Activated gamma-delta T cell treated with anti-CD3 and anti-CD28 coated beads, Interleukin-2, amount 50 U/mL, for 16 hours (primary cell): ENCODE data around the gene DCAKD.

Source experiments
- DNase-seq: peaks from one replicate; pipeline ENCODE4 v3.0.0-alpha.2; 2020; ENCODE audit warnings: low read depth

Gene DCAKD

GRCh38 chr17:45001310-45001709, 50.1 kb downstream of the DCAKD start:
- no peak for DNase-seq

DNA sequence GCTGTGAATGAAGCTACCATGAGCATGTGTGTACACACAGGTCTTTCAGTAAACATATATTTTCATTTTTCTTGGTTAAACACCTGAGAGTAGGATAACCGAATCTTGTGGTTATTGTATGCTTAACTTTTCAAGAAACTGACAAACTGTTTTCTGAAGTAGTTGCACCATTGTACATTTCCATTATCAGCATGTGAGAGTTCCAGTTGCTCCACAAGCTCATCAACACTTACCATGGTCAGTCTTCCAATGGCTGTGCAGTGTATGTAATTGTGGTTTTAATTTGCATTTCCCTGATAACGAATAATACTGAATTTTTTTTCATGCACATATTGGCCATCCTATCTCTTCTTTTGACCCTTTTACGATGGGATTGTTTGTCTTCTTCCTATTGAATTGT, 52.0 kb downstream of the DCAKD start:
- no peak for DNase-seq

DNA sequence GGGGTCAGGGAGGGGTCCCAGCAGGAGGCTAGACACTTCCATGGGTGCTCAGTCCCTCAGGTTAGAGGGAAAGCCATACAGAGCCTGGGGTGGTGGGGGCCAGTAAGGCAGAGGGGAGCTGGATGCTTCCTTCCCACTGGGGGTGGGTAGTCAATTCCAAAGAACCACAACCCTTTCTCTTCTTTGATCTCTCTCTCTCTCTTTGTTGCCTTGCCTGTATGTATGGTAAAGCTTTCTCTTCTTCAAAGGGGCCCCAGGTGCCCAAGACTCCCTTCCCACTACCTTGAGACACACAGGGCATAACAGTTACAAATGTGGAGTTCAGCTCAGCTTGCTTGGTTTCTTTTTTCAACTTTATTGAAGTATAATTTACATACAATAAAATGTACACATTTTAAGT, 52.8 kb downstream of the DCAKD start:
- DNase-seq, result no peak

- DNase-seq, result no peak
Measured at GRCh38 chr17:44997733-44998520, 53.5 kb downstream of the DCAKD start.

GRCh38 chr17:44996304-44996703, 55.1 kb downstream of the DCAKD start:
- DNase-seq, result no peak

DNA sequence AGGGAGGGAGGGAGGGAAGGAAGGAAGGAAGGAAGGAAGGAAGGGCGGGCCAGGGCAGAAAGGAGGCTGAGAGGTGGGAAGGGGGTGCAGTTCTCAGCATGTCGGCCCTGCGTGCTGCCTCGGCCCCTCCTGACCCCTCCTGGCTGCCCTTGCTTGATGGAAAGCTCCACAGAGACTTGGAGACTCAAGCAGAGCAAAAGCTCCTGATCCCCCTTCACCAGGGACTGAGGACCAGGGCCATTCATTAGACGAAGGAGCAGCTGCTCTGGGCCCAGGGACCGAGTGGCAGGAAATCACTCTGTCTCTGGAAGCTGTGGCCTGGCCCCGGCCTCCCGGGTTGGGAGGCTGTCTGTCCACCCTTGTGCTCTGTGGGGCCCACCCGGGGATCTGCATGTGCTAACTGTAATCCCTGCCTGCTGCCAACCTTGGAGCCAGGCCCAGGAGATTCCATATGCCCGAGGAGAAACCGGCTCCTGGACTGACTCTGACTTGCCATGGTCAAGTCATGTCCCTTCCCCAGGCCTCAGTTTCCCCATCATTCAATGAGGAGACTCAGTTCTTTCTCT, 55.9 kb downstream of the DCAKD start:
- DNase-seq, result no peak

DNA sequence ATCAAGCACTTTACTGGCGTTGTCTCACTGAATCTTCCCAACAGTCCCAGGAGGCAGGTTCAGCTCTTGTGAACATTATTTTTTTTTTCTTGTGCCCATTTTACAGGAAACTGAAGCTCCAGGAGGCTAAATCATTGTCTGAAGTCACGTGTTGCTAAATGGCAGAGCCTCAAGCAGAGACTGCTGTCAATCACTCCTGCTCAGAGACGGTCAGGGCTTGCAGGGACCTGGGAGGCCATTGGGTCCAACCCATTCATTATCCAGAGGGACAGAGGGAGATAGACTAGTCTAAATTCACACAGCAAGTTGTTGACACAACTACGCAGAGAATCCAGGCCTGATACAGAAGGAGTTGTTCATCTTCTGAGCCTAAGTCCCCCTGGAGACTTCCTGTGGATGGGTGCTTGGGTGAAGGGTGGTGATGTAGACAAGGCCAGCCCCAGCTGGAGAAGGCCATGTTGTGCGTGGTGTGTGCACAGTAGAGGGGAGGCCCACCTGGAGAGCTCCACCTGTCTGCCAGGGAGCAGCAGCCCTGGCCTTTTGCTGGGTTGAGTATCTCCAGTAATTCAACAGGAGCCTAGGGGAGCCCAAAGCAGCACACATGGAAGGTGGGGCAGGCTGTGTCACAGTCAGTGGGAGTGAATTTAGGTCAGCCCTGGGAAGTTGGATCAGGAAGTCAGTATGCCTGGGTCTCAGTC, 59.0 kb downstream of the DCAKD start:
- DNase-seq, result no peak

GRCh38 chr17:44990994-44991393, 60.4 kb downstream of the DCAKD start:
- DNase-seq, result no peak

- no peak for DNase-seq
Measured at GRCh38 chr17:44989552-44990138, 61.8 kb downstream of the DCAKD start.

DNA sequence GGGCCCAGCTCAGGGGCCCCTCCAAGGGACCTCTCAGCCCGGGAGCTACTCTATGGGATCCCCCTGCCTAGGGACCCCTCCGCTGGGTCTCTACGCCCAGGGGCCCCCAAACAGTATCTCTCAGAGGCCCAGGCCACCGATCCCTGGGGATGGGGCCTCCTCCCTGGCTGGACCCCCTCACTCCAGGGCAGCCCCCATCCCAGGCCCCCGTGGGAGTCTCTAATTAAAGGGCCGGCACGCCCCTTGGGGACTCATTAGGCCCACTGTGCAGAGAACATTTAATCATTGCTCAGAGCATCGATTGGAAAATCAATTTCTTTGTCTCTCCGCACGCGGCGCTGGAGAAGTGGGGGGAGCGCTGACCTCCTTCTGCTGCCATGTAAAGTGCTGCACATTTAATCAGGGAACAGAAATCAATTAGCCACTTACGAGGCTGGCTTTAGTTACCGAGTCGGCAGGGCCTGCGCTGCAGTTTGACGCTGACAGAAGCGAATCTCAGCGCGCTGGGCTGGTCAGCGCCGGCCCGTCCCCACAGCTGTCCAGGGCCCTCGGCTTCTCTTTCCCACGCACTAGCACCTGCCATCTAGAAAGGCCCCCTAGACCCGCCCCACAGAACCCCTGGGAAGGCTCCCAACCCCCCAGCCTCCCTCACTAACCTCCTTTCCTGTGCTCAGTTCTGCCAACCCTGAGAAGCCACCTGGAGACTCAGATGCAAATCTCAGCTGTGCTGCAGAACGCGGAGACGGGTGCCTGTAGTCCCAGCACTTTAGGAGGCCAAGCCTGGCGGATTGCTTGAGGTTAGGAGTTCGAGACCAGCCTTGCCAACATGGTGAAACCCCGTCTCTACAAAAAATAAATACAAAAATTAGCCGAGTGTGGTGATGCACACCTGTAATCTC, 63.1 kb downstream of the DCAKD start:
- no peak for DNase-seq

DNA sequence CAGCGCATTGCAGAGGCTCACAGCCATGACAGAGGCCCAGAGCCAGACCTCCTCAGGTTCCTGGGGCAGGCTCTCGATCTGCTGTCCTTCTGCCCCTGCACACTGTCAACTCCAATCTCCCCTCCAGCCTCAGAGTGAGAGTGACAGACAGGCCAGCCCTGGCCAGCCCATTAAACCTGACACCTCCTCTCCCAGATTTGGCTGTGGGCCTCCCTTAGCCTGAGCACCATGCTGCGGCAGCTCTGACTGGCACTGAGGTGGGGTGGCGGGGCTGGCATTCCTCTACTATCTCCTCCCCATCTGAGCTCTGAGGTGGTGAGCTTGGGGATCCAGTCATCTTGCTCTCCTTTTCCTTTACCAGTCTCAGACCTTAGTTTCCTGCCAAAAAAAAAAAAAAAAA, 67.9 kb downstream of the DCAKD start:
- no peak for DNase-seq

- no peak for DNase-seq
Measured at GRCh38 chr17:44982113-44982702, 69.2 kb downstream of the DCAKD start.

DNA sequence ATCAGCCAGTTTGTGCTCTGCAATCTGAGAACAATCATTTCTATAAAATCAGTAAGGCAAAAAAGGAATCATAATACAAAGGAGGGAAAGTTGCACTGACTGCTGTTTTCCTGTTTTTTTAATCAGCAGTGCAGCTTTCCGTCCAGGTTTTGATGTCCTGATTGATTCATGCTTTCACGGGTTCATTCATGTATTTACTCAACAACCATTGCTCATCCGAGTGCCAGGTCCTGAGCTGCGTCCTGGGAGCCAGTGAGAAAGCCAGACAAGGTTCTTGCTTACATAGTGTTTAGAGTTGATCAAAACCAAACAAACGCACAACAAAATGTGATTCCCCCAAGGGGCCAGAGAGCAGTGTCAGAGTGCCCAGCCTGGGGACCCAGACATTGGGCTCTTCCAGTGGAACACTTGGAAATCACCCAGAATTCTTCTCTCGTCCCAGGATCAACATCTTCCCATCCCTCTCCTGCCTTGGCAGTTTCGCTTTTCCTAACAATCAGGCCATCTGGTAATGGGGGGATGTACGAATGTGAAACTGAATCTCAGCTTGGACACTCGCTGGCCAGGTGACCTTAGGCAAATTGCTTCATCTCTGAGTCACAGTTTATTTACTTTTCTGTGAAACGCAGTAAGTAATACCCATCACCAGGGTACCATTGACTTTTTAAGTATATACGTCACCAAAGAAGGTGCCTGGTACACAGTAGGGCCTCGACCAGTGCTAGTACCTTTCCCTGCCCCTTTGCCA, 70.0 kb downstream of the DCAKD start:
- DNase-seq, result no peak

DNA sequence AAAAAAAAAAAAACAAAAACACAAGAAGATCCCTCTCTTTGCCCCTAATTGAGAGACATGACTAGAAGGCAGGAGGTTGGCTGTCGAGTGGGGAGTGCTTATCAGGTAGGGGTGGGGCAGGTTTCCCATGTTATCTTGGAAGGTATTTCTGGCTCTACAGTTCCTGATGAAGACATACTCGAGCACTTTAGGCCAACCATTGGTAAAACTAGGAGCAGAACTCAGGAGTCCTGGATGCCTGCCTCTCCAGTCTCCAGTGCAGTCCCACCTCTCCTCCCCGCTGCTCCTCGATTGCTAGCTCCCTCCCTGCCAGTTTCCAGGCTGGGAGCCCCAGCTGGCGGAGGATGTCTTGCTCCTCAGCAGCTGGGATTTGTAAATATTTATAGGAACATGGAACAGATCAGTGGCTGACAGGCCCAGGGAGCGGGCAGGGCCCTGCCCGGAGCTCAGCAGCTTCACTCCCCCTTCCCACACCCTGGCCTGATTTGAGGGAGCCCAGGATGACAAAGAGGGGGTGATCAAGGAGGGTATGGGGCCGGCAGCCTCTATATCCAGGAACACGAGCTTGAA, 71.9 kb downstream of the DCAKD start:
- no peak for DNase-seq

GRCh38 chr17:44978807-44979206, 72.6 kb downstream of the DCAKD start:
- no peak for DNase-seq

DNA sequence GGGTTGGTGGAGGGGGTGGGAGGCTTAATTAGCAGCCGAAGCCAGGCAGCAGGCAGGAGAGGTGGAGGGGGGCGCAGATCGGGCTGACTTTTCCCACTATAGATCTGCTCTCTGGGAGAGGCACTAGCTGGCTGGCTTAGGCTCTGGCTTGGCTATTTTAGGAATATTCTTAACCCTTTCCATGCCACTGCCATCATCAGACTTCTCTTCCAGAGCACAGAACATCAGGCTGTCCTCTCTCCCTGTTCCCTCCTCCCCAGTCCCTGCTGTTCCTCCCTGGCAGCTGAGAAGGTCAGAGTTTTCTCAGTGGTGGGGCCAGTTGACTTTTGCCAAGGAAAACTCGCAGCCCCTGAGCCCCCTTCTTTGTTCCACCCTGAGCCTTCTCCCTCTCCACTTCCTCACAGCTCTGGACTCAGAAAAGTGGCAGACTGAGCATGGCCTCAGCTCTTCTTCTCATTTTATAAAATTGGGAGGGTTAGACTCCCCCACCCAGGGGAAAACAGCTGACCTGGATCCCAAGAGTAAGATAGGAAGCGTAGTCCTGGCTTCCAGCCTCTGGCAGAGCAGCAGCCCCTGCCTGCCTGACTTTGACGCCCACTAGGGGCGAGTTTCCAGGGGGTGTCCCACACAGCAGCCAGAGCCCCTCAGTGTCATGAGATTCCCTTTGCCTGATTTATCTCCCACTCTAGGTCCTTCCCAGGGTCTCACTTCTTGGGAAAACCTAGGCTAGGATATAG, 73.5 kb downstream of the DCAKD start:
- DNase-seq, result no peak

DNA sequence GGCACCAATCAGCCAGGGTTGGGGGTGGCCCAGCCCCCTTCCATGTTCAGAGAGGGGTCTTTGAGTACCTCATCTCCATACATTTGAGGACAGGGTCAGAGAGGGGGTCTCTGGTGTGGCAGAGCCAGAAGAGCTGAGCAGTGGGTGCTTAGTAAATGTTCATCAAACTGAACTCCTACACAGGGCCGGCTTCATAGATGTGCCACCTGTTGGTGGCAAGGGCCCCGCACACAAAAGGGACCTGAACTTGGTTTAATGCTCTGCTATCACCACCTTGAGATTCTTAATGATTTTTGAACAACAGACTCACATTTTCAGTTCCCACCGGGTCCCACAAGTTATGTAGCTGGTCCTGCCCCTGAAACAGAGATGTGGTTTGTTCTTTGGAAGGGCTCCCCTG, 74.4 kb downstream of the DCAKD start:
- no peak for DNase-seq

DNA sequence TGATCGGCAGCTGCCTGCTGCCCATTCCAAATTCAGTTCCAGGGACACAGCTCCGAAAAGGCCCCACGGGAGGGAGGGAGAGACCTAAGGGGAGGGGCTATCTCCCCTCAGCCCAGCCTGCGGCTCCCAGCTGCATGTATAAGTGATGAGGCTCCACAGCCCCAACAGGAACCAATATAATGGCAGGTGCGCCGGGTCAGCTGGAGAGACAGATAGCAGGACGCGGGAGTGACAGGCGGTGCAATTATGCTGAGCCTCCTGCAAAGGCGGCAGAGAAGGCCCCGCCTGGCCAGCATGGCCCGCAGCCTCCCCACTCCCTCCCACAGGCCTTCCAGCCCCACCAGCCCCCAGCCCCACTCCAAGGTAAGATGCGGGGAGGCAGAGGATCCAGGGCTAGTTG, 75.2 kb downstream of the DCAKD start:
- DNase-seq, result no peak
